HEK293T (cell line): ENCODE measurements around the gene ATP6V0C.

Experiments
- FOXA1 ChIP-seq: fragments of 450-650 bp; IDR thresholded peaks from 2 replicates; pipeline ENCODE4 v1.6.1; 2016; ENCODE audit warnings: mild to moderate bottlenecking
- SP1 ChIP-seq: fragments of 450-650 bp; IDR thresholded peaks from 2 replicates; pipeline ENCODE4 v1.6.1; 2017
- TARDBP ChIP-seq: fragments of 450-650 bp; IDR thresholded peaks from 2 replicates; pipeline ENCODE4 v1.6.1; 2016

DNA sequence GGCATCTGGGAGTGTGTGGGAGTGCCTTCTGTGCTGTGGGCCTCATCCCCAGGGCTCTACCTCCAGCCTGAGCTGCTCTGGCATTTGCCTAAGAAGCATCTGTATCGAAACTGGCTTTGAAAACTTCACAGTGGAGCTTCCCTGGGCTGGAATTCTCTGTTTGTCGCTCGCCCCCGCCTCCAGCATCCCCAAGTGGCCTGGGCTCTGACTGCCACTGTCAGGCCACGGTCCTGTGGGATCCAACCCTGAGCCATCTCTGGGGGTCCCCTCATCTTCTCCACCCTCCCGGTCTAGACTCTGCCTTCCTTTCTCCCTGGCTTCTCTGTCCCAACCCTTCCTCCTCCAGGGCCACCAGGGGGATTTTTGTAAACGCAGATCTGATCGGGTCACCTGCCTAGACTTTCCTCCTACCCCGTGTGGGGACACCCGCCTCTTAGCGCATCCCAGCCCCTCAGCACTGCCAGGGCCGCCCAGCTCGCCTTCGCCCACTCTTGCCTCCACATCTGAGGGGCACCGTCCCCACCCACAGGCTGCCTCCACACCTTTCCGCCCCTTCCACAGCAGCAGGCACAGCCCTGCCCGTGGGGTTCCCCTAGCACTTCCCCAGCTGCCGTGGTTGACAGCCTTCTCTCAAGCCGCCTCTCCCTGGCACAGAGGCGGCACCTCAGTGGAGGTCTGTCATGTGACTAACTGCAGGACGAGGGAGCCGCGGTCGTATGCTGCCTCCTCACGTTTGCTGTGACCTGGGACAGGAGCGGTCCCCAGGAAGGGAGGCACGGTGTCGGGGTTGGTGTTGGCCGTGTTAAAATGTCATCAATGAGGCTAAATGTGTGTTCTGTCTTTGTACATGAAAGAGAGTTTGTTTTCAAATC is 26.9 kb upstream of the ATP6V0C start:
- TF ChIP-seq SP1 (no peak), FOXA1 (no peak), TARDBP (no peak)
